ENCODE results near the gene ZC3H7A.

DNA sequence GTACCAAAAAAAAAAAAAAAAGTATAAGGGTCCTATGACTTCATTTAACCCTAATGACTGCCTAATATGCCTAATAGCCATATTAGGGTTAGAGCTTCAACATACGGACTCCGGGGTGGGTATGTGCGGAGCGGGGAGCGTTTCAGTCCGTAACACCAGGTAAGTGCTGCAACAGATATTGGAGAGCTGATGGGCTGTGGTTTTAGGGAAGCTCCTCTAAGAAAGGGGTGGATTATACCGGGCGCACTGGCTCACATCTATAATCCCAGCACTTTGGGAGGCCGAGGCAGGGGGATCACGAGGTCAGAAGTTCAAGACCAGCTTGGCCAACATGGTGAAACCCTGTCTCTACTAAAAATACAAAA lies 1.9 kb upstream of the ZC3H7A start:
- no peak for TF ChIP-seq CREB1 (IDR thresholded peaks at IDR 0.05)
- TF ChIP-seq, protein P1, sequence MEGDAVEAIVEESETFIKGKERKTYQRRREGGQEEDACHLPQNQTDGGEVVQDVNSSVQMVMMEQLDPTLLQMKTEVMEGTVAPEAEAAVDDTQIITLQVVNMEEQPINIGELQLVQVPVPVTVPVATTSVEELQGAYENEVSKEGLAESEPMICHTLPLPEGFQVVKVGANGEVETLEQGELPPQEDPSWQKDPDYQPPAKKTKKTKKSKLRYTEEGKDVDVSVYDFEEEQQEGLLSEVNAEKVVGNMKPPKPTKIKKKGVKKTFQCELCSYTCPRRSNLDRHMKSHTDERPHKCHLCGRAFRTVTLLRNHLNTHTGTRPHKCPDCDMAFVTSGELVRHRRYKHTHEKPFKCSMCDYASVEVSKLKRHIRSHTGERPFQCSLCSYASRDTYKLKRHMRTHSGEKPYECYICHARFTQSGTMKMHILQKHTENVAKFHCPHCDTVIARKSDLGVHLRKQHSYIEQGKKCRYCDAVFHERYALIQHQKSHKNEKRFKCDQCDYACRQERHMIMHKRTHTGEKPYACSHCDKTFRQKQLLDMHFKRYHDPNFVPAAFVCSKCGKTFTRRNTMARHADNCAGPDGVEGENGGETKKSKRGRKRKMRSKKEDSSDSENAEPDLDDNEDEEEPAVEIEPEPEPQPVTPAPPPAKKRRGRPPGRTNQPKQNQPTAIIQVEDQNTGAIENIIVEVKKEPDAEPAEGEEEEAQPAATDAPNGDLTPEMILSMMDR (IDR thresholded peaks at IDR 0.05; ENCODE audit: control extremely low read depth in 1 of 3, insufficient read depth in 1 of 3, low read depth in 1 of 3, low read length in 3 of 3): no peak
- no peak for TF ChIP-seq POLR2A (IDR thresholded peaks at IDR 0.05; ENCODE audit: control extremely low read depth in 1 of 2, low read depth in 2 of 2, low read length in 2 of 2)
- TF ChIP-seq EP300 (IDR thresholded peaks at IDR 0.05; ENCODE audit: borderline replicate concordance in 1 of 2, low read depth in 2 of 2, low read length in 2 of 2): no peak
- TF ChIP-seq, protein P2, sequence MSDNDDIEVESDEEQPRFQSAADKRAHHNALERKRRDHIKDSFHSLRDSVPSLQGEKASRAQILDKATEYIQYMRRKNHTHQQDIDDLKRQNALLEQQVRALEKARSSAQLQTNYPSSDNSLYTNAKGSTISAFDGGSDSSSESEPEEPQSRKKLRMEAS (IDR thresholded peaks at IDR 0.05): no peak
- no peak for TF ChIP-seq BCL11A (IDR thresholded peaks at IDR 0.05; ENCODE audit: low read depth in 2 of 2, low read length in 2 of 2)
- TF ChIP-seq SRF (IDR thresholded peaks at IDR 0.05; ENCODE audit: low read depth, low read length): no peak
